Erythroblast (primary cell): Measurements from ENCODE around the gene CCDC174.

Experiments used
- GATA1 ChIP-seq: IDR thresholded peaks from 2 replicates; pipeline ENCODE4 v1.6.1; 2011; ENCODE audit warnings: low read depth, mild to moderate bottlenecking, control low read depth, low read length, moderate library complexity
- POLR2A ChIP-seq: IDR thresholded peaks from 2 replicates; pipeline ENCODE4 v1.6.1; 2011; ENCODE audit warnings: mild to moderate bottlenecking, low read length

DNA sequence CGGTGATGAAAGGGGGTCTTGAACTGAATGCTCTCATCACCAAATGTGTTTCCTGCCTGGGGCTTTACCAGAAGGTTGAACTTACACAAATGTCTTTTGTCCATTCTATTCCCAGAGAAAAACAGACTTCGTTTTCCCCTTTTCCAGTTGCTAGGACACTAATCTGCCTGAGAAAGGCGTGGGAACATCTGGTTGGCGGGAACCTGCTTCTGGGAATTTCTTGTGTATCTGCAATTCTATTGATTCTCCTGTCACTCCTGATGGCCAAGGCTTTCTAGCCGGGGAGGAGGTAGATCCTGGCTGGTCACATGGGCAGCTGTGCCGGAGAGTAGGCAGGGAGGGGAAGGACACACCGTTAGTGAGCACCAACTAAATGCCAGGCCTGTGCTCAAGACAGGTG, 31.1 kb upstream of the CCDC174 start:
- TF ChIP-seq POLR2A (no peak), GATA1 (no peak)
